GM21381 (cell line): ENCODE measurements around the gene NFIB.

Source experiments
- ATAC-seq: cut with Tn5 transposase; IDR thresholded peaks from one replicate; pipeline ENCODE4 v1.9.1; 2021; ENCODE audit warnings: mild to moderate bottlenecking, moderate library complexity; ENCODE audit not compliant: unreplicated experiment

Gene NFIB

GRCh38 chr9:14281136-14281795, 32.7 kb downstream of the NFIB start:
- ATAC-seq: no peak

- no peak for ATAC-seq
Measured at GRCh38 chr9:14279671-14280070, 34.3 kb downstream of the NFIB start.

- ATAC-seq: no peak
Measured at GRCh38 chr9:14278291-14278721, 35.6 kb downstream of the NFIB start.

GRCh38 chr9:14277761-14278160, 36.2 kb downstream of the NFIB start:
- no peak for ATAC-seq

GRCh38 chr9:14277244-14277643, 36.7 kb downstream of the NFIB start:
- no peak for ATAC-seq

- ATAC-seq: no peak
Measured at GRCh38 chr9:14275331-14275730, 38.6 kb downstream of the NFIB start.

GRCh38 chr9:14273696-14274121, 40.2 kb downstream of the NFIB start:
- no peak for ATAC-seq

GRCh38 chr9:14272927-14273528, 40.9 kb downstream of the NFIB start:
- ATAC-seq: no peak

- ATAC-seq: no peak
Measured at GRCh38 chr9:14271093-14271673, 42.8 kb downstream of the NFIB start.

- ATAC-seq: no peak
Measured at GRCh38 chr9:14270358-14271092, 43.4 kb downstream of the NFIB start.

GRCh38 chr9:14269916-14270315, 44.0 kb downstream of the NFIB start:
- ATAC-seq: no peak

GRCh38 chr9:14263707-14264483, 50.0 kb downstream of the NFIB start:
- no peak for ATAC-seq

GRCh38 chr9:14262827-14263226, 51.1 kb downstream of the NFIB start:
- no peak for ATAC-seq

GRCh38 chr9:14261616-14262015, 52.3 kb downstream of the NFIB start:
- no peak for ATAC-seq

GRCh38 chr9:14260101-14260500, 53.8 kb downstream of the NFIB start:
- ATAC-seq: no peak

- ATAC-seq: no peak
Measured at GRCh38 chr9:14258660-14259239, 55.2 kb downstream of the NFIB start.

GRCh38 chr9:14258156-14258555, 55.8 kb downstream of the NFIB start:
- no peak for ATAC-seq

- ATAC-seq: no peak
Measured at GRCh38 chr9:14256588-14256987, 57.4 kb downstream of the NFIB start.

- ATAC-seq: no peak
Measured at GRCh38 chr9:14251154-14252071, 62.5 kb downstream of the NFIB start.

GRCh38 chr9:14250794-14251153, 63.2 kb downstream of the NFIB start:
- ATAC-seq: no peak
